HG03342 (cell line): ENCODE data around the gene TLN1.

Experiments used
- ATAC-seq: cut with Tn5 transposase; IDR thresholded peaks from one replicate; pipeline ENCODE4 v1.9.1; 2021; ENCODE audit warnings: mild to moderate bottlenecking, moderate library complexity; ENCODE audit not compliant: unreplicated experiment

TLN1 gene

DNA sequence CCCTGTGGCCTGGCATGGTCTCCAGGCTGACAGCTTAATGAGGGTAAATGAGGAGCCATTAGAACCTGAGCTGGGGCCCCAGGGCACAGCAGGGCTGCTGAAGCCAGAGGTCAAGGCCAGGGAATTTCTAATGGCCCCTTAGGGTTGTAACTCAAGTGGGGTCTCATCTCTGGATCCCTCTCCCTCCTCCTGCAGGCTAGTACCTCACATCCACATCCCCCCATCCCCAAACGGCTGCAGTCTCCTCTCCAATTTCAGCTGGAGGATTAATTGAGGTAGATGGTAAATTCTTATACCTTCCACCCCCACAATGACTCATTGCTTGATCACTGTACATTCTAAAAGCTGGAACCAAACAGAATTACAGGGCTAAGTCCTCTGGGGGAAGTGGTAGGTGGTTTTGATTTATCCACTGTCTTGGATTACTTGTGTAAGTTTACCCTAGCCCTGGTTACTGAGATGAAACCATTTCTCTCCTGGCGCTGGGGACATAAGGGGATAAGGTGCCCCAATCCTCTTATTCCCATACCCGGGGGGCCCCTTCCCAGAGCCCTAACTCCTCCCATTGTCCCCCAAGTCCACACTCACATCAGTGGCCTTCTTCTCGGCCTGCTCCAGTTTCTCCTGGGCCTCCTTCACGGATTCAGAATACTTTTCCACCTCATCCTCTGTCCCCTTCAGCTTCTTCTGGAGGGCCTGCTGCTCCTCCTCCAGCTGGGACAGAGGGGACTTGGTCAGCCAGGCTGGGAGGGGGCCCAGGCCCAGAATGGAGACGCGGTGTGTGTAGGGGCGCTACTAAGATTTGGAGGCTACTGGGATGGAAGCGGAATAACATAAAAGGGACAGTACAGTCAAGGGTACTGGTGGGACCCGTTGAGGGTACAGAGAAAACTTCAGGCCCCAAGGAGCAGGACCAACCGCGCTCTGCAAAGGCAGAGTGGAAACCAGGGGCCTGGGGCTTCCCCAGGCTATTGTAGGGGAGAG lies 43.1 kb downstream of the TLN1 start:
- no peak for ATAC-seq

DNA sequence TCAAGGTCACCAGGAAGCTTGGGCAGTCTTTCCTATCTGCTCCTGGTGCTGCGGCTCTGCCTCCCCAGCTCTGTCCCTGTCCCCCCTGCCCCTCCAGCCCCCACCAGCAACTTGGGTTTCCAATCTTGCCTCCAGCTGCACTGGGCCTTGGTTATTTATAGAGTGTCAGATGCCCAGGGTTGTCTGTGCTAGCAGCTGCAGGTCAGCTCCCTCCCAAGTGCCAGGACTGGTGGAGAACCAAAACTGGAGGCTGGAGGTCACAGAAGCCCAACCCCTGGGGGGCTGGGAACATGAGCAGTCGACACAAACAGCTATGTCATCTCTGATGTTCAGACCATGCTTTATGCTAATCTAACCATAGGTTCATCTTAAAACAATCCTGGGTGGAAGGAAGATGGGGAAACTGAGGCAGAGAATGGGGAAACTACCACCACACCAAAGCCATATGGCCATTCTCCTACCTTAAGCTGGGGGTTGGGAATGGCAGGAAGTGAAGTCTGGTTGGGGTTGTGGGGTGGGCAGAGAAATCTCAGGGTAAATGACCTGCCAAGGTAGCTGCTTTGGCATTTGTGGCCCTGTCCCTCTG lies 43.9 kb downstream of the TLN1 start:
- ATAC-seq: no peak

DNA sequence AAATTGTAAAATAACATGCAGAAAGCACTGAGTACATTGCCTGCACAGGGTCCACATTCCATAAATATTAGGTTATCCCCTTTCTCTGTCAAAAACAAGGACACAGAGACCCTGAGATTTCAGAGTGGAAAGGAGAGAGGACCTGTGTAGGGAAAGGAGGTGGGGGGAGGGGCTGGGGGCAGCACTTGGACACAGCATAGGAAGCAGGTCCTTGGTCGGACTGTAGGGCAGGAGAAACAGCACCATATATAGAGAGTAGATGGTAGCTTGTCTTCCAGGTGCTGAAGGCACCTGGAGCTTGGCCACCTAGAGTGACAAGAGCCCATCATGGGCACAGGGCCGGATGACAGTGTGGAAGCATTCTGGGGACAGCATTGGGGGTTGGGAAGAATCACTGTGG lies 44.7 kb downstream of the TLN1 start:
- no peak for ATAC-seq

DNA sequence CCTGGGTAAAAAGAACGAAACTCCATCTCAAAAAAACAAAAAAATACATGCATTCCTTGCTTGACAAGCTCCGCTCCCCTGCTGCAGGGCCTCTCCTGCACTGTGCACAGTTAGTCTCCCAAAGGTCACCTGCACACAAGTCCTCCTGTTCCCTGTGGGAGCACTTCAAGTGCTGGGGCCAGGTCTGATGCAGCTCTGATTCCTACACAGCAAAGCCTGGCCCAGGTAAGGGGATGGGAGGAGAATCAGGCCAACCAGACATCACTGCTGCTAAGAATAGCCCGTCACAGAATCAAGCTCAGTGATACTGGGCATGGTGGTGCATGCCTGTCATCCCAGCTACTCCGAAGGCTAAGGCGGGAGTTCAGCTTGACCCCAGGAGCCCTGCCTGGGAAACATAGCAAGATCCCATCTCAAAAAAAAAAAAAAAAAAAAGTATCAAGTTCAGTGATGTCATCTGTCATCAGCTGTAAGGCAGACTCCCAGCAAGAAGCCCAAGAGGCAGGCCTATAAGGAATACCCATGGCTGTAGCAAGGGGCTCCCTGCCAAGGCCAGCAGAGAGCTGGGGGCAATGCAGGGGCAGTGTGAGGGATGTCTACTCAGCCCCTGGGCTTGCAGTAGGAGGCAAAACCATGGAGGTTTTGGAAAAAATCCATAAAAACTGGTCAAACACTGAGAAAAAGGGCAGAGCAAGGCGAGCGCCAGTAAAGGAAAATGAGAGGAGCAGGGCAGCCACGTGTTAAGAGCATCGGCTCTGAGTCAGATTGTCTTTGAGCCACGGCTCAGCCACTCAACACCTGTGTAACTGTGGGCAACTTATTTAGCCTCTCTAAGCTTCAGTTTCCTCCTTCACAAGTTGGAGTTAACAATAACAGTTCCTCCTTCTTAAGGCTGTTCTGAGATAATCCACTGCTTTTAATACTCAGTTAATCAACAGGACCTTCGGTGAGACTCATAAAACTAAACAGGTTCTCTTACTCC lies 45.5 kb downstream of the TLN1 start:
- no peak for ATAC-seq

DNA sequence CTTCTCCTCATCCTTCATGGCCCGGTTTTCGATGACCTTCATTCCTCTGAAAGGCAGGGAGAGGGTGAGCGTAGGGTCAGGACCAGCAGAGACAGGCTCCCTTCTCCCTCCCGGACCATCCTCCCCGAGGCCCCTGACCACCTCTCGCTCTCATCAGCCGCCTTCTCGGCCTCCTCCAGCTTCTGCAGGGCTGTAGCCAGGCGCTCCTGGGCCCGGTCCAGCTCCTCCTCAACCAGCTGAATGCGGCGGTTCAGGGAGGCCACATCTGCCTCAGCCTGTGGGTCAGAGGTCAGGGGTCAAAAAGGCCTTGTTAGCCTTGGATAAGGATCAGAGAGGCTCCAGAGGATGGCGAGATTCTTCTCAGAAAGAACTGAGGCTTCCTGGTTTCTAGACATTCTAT lies 46.5 kb downstream of the TLN1 start:
- no peak for ATAC-seq

DNA sequence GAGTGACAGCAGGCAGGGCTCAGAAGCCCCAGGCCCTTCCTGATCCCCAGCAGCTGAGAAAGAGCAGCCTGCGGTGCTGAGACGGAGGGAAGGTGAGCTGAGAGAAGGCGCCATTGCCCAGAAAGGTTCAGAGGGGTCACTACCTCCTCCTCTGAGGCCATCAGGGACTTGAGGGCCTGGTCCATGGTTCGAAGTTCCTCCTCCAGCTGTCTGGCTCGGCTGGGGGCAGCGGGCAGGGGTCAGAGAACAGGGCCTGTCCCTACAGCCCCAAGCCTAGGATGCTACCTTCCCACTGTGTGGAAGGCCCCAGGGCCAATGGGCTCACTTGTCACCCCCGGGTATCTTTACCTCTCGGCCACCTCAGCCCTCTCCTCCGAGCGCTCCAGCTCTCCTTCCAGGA lies 47.1 kb downstream of the TLN1 start:
- ATAC-seq: no peak

DNA sequence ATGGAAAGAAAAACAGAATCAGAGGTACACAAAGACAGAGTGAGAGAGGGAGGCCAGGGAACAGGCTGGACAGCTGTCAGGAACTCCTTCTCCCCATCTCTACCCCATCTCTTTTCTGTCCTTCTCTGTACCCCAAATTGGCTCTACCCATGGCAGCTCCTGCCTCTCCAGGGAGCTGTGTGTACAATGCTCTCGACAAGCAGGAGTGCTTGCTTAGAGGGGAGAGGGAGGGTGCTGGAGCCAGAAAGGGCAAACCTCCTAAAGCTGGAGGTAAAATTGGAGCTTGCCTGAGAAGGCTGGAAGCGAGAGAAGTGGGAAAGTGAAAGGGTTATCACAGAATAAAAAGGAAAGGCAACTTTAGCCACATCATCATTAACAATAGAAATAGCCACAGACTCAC lies 48.7 kb downstream of the TLN1 start:
- ATAC-seq: no peak

DNA sequence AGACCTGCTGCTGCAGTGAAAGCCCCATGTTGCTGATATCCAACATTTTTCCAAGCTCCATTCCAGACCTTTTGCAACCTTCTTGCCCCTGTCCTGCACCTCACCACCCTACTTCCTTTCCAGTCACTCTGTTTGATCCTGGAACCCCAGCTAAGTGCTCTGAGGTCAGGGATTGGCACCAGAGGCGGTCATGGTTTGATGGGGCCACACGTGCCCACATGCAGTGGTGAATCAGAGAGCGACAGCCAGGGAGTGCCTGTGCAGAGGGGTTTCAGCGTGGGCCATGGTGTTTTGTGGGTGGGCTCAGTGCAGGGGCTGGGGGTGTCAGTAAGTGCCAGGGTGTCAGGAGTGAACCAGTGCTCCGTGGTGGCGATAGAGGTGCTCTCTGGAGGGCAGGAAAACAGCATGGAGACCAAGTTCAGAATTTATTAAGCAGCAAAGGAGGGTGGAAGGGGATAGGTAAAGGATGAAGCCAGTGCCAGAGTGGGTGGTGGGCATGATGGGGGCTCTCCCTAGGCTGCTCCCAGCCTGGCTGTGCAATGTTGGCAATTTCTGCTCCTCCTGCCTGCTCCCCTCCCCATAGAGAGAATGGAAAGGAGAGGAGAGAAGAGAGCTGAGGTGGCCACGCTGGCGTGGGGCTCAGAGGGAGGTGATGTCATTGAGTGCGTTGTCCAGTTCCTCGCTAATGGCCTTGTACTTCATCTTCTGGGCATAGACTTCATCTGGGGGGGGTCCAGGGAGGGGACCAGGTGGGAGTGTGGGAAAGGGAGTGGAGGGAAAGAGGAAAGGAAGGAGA lies 49.3 kb downstream of the TLN1 start:
- no peak for ATAC-seq

DNA sequence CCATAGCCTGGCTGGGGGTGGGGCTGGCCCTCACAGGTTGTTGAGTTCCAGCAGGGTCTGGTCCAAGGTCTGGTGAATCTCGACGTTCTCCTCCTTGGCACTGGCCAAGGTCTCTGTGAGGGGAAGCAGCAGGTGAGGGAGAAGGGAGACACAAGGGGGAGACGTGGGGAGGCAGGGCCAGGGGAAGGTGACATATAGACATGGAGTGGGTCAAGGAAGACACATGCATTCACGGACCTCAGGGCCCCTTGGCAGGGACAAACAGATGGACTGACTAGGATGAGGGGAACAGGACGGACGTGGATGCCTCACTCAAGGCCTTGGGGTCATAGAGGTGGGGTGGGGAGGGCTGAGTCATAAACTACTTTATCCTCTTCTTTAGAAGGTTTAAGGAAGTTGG lies 49.9 kb downstream of the TLN1 start:
- ATAC-seq: no peak

DNA sequence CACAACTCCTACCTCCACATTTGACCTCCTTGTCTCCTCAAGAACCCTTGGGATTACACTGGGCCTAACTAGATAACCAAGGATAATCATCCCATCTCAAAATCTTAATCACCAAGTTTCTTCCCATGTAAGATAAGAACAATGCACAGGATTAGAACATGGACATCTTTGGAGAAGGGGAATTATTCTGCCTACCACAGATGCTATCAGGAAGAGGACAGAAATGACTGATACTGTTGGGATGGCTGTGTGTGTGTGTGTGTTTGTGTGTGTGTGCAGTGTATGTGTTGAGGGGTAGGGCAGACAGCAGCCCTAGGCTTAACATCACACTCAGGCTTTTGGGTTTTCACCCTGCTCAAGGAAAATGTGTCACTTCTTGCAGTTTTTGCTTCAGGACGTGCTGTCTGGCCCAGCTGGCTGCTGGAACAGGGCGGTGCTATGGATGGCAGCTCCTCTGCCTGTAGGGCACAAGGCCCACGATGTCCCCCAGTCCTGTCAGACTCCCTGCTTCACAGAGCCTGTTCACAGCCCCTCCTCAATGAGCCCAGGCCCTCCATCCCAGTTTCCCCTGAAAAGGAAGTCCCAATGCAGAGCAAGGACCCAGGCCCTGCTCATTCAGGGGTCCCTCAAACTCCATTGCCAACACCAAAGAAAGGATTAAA lies 50.5 kb downstream of the TLN1 start:
- ATAC-seq: no peak

DNA sequence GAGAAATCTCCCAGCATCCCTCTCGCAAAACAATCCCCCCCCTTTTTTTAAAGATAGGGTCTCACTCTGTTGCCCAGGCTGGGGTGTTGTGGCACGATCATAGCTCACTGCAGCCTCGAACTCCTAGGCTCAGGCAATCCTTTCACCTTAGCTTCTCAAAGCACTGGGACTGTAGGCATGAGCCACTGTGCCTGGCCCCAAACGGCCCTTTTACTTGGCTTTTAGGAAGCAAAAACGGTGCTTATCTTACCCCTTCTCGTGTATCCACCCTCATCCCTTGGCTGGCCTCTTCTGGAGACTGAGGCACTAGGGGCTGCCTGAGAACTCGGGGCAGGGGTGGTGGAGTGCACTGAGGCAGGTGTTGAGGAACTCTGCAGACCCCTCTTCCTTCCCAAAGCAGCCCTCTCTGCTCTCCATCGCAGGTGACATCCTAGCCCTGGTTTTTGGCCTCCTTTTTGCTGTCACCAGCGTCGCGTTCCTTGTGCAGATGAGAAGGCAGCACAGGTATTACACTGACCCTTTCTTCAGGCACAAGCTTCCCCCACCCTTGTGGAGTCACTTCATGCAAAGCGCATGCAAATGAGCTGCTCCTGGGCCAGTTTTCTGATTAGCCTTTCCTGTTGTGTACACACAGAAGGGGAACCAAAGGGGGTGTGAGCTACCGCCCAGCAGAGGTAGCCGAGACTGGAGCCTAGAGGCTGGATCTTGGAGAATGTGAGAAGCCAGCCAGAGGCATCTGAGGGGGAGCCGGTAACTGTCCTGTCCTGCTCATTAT lies 51.5 kb downstream of the TLN1 start:
- ATAC-seq: peak; percentile 78

DNA sequence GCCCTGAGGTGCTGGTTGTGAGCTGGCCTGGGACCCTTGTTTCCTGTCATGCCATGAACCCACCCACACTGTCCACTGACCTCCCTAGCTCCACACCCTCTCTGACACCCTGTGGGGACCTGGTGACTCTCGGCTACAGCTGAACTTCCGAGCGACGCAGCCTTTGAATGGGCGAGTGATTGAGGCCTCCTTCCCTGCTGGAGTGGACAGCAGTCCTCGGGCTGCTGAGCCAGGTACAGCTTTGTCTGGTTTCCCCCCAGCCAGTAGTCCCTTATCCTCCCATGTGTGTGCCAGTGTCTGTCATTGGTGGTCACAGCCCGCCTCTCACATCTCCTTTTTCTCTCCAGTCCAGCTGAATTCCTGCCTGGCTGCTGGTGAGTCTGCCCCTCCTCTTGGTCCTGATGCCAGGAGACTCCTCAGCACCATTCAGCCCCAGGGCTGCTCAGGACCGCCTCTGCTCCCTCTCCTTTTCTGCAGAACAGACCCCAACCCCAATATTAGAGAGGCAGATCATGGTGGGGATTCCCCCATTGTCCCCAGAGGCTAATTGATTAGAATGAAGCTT lies 52.1 kb downstream of the TLN1 start:
- no peak for ATAC-seq

DNA sequence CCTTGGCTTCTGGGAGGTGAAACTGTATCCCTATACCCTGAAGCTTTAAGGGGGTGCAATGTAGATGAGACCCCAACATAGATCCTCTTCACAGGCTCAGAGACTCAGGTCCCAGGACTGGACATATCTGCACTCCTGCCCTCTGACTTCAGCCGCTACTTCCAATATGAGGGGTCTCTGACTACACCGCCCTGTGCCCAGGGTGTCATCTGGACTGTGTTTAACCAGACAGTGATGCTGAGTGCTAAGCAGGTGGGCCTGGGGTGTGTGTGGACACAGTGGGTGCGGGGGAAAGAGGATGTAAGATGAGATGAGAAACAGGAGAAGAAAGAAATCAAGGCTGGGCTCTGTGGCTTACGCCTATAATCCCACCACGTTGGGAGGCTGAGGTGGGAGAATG lies 52.9 kb downstream of the TLN1 start:
- no peak for ATAC-seq

DNA sequence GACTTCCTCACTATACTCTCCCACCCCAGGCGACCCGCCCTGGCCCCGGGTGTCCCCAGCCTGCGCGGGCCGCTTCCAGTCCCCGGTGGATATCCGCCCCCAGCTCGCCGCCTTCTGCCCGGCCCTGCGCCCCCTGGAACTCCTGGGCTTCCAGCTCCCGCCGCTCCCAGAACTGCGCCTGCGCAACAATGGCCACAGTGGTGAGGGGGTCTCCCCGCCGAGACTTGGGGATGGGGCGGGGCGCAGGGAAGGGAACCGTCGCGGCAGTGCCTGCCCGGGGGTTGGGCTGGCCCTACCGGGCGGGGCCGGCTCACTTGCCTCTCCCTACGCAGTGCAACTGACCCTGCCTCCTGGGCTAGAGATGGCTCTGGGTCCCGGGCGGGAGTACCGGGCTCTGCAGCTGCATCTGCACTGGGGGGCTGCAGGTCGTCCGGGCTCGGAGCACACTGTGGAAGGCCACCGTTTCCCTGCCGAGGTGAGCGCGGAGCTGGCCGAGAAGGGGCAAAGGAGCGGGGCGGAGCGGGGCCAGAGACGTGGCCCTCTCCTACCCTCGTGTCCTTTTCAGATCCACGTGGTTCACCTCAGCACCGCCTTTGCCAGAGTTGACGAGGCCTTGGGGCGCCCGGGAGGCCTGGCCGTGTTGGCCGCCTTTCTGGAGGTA lies 56.1 kb downstream of the TLN1 start:
- ATAC-seq: no peak

DNA sequence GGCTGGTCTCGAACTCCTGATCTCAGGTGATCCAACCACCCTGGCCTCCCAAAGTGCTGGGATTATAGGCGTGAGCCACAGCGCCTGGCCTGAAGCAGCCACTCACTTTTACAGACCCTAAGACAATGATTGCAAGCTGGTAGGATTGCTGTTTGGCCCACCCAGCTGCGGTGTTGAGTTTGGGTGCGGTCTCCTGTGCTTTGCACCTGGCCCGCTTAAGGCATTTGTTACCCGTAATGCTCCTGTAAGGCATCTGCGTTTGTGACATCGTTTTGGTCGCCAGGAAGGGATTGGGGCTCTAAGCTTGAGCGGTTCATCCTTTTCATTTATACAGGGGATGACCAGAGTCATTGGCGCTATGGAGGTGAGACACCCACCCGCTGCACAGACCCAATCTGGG lies 56.8 kb downstream of the TLN1 start:
- no peak for ATAC-seq

DNA sequence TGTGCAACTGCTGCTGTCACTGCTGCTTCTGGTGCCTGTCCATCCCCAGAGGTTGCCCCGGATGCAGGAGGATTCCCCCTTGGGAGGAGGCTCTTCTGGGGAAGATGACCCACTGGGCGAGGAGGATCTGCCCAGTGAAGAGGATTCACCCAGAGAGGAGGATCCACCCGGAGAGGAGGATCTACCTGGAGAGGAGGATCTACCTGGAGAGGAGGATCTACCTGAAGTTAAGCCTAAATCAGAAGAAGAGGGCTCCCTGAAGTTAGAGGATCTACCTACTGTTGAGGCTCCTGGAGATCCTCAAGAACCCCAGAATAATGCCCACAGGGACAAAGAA lies 58.0 kb downstream of the TLN1 start:
- ATAC-seq: no peak

DNA sequence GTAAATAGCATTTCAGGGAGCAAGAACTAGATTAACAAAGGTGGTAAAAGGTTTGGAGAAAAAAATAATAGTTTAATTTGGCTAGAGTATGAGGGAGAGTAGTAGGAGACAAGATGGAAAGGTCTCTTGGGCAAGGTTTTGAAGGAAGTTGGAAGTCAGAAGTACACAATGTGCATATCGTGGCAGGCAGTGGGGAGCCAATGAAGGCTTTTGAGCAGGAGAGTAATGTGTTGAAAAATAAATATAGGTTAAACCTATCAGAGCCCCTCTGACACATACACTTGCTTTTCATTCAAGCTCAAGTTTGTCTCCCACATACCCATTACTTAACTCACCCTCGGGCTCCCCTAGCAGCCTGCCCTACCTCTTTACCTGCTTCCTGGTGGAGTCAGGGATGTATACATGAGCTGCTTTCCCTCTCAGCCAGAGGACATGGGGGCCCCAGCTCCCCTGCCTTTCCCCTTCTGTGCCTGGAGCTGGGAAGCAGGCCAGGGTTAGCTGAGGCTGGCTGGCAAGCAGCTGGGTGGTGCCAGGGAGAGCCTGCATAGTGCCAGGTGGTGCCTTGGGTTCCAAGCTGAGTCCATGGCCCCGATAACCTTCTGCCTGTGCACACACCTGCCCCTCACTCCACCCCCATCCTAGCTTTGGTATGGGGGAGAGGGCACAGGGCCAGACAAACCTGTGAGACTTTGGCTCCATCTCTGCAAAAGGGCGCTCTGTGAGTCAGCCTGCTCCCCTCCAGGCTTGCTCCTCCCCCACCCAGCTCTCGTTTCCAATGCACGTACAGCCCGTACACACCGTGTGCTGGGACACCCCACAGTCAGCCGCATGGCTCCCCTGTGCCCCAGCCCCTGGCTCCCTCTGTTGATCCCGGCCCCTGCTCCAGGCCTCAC lies 58.6 kb downstream of the TLN1 start, which contains the start of gene CA9:
Gene CA9 (plus strand): TSS at position 797 of the 893 bp plus-strand sequence. CDS start 32 bp downstream, at position 829.
- ATAC-seq: no peak
